Hepatocyte (in vitro differentiated cells): Measurements from ENCODE around the gene PPP2R2B.

Experiments used
- CTCF ChIP-seq: fragments of 200-600 bp; sonication (generic); IDR thresholded peaks from 2 replicates; pipeline ENCODE4 v1.5.1; 2016; ENCODE audit warnings: antibody characterized with exemption, mild to moderate bottlenecking; ENCODE audit not compliant: poor library complexity
- EZH2 ChIP-seq: fragments of 200-600 bp; sonication (generic); IDR thresholded peaks from 2 replicates; pipeline ENCODE4 v1.6.1; 2016; ENCODE audit warnings: antibody characterized with exemption, mild to moderate bottlenecking, borderline replicate concordance
- EZH2phosphoT487 ChIP-seq: fragments of 200-600 bp; sonication (generic); IDR thresholded peaks from one replicate; pipeline ENCODE4 v1.6.1; 2018; ENCODE audit warnings: antibody characterized with exemption, mild to moderate bottlenecking, low read depth, moderate library complexity; ENCODE audit not compliant: unreplicated experiment, severe bottlenecking

GRCh38 chr5:146716636-146717035, 161.9 kb downstream of the PPP2R2B start:
- TF ChIP-seq EZH2phosphoT487 (no peak), CTCF (no peak), EZH2 (no peak)
